Measurements from ENCODE around the gene DSCAM. TPM values are rescaled to one million over a fixed set of nuclear protein-coding genes. Genes with fewer than 3 reads are reported as not detected.

The DSCAM gene
- total RNA-seq, 4 donors from 2014 or later: 0.19 TPM; not detected in 3

DNA sequence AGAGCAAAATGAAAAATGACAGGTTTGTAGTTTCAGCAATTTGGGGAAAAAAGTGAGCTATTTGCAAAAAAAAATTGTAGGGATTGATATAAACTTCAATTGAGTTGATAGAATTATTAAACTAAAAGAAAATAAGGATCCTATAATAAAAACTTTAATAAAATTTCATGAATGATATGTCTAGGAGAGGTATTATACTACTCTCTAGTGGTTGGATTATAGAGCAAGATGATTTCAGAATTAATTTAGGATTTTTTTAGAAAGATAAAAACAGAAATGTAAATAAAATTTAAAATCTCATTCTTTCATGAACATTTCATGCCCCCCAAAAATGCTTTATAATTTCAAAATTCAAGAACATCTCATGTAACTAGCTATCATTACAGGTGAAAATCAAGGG lies 430.4 kb downstream of the DSCAM start:
- Histone ChIP-seq H3K27ac (no peak overlapping the region), H3K9me3 (peaks cover 0 to 1% (median 0%) of the 10 kb centered on the region in 4 donors), H3K27me3 (no peaks in the 10 kb centered on the region), H3K36me3 (no peaks in the 10 kb centered on the region), H3K4me1 (no peaks in the 10 kb centered on the region), H3K4me3 (no peak overlapping the region)
- TF ChIP-seq, protein P1, sequence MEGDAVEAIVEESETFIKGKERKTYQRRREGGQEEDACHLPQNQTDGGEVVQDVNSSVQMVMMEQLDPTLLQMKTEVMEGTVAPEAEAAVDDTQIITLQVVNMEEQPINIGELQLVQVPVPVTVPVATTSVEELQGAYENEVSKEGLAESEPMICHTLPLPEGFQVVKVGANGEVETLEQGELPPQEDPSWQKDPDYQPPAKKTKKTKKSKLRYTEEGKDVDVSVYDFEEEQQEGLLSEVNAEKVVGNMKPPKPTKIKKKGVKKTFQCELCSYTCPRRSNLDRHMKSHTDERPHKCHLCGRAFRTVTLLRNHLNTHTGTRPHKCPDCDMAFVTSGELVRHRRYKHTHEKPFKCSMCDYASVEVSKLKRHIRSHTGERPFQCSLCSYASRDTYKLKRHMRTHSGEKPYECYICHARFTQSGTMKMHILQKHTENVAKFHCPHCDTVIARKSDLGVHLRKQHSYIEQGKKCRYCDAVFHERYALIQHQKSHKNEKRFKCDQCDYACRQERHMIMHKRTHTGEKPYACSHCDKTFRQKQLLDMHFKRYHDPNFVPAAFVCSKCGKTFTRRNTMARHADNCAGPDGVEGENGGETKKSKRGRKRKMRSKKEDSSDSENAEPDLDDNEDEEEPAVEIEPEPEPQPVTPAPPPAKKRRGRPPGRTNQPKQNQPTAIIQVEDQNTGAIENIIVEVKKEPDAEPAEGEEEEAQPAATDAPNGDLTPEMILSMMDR (IDR thresholded peaks at IDR 0.05): no peak
- no peak for TF ChIP-seq POLR2A (IDR thresholded peaks at IDR 0.05)
- no peak for DNase-seq

DNA sequence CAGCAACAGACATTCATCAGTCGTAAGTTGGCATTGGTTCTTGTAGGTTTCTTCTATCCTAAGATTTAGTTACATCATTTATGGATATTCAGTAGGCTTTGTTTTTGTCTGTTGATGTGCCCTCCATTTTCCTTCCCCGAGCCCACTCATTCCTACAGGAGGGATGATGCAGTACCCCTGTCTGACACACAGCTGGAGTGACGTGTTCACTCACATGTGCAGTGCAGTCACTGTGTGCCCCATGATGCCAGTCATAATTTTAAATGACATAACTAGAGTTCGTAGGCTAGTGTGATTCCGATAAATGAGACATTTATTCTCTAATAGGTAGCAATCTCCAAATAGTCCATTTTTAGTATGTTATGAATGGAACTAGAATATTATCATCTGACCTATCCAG lies 438.4 kb downstream of the DSCAM start:
- DNase-seq: no peak
- H3K36me3 ChIP-seq: no peaks in the 10 kb centered on the region
- no peaks in the 10 kb centered on the region for H3K9me3 ChIP-seq
- no peak overlapping the region for H3K27ac ChIP-seq
- H3K4me3 ChIP-seq: no peak overlapping the region
- H3K27me3 ChIP-seq: no peaks in the 10 kb centered on the region
- TF ChIP-seq, protein P1 (IDR thresholded peaks at IDR 0.05): no peak
- H3K4me1 ChIP-seq: no peaks in the 10 kb centered on the region

DNA sequence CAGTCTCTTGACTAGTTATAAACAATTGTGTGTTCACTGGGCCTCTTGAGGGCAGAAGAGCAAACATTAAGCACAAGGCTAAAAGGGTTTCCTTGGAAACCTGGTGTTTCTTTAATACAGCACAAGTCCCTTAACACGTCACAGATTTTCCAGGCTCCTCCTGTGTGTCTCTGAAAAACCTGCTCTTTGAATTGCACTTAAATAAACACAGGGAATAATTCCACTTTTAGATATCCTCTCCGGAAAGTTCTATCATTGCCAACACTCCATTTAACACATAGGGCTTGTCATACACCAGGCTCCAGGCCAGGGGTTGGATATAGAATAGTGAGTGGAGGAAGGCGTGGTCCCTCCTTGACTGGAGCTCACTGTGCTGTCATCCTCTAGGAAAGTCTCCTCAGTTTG lies 442.6 kb downstream of the DSCAM start:
- no peak overlapping the region for H3K4me3 ChIP-seq
- H3K27me3 ChIP-seq: no peaks in the 10 kb centered on the region
- TF ChIP-seq, protein P1 (IDR thresholded peaks at IDR 0.05): no peak
- no peak for TF ChIP-seq POLR2A (IDR thresholded peaks at IDR 0.05)
- H3K4me1 ChIP-seq: no peaks in the 10 kb centered on the region
- H3K27ac ChIP-seq: no peak overlapping the region
- DNase-seq: no peak
- no peaks in the 10 kb centered on the region for H3K36me3 ChIP-seq
- no peaks in the 10 kb centered on the region for H3K9me3 ChIP-seq

DNA sequence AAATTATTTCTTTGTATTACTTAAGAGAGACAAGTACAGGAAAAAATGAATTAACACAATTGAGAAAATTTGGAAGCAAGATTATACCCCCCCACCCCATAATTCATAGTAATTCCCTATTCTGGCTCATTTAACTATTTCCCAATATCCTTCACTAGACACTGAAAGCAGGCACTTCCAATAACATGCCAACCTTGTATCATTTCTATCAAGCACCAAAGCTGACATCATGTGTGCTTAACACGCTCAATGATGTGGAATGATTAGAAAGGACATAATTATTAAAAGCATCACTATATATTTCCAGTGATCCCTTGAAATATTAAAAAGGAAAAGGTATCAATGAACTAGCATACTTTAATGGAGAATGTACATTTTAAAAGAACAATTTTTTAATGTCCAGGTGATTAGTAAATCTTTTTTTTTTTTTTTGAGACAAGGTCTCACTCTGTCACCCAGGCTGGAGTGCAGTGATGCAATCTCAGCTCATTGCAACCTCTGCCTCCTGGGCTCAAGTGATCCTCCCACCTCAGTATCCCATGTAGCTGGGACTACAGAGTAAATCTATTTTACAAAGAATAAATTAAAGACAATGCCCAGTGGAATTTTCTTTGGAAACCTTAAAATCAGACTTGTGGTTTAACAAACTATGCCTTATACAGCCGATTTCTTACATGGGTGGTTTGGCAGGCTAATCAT lies 443.9 kb downstream of the DSCAM start:
- Histone ChIP-seq H3K4me3 (no peak overlapping the region), H3K36me3 (no peaks in the 10 kb centered on the region), H3K4me1 (no peaks in the 10 kb centered on the region), H3K27me3 (no peaks in the 10 kb centered on the region), H3K9me3 (no peaks in the 10 kb centered on the region), H3K27ac (no peak overlapping the region)
- TF ChIP-seq POLR2A (IDR thresholded peaks at IDR 0.05): no peak
- TF ChIP-seq, protein P1 (IDR thresholded peaks at IDR 0.05): no peak
- DNase-seq: no peak

DNA sequence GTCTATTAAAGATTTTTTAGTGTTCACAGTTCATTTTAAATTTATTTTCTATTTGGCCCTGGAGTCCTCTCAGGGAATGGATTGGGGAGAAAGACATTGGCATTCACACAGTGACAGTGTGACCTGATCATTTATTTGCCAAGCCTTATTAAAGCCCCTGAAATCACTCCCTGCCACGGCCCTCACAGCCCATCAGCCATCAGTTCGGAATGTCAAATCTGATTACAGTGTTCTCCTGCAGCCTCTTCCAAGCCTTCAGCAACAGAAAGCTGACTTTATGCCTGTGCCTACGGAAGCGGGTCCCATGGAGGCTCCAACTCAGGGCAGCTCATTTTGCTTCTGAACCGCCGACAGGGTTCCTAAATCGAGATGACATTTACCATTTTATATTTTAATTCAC lies 451.2 kb downstream of the DSCAM start:
- Histone ChIP-seq H3K4me1 (no peaks in the 10 kb centered on the region), H3K4me3 (no peak overlapping the region), H3K27ac (no peak overlapping the region), H3K9me3 (no peaks in the 10 kb centered on the region), H3K27me3 (no peaks in the 10 kb centered on the region), H3K36me3 (no peaks in the 10 kb centered on the region)
- TF ChIP-seq POLR2A (IDR thresholded peaks at IDR 0.05): no peak
- TF ChIP-seq, protein P1 (IDR thresholded peaks at IDR 0.05): no peak
- no peak for DNase-seq

DNA sequence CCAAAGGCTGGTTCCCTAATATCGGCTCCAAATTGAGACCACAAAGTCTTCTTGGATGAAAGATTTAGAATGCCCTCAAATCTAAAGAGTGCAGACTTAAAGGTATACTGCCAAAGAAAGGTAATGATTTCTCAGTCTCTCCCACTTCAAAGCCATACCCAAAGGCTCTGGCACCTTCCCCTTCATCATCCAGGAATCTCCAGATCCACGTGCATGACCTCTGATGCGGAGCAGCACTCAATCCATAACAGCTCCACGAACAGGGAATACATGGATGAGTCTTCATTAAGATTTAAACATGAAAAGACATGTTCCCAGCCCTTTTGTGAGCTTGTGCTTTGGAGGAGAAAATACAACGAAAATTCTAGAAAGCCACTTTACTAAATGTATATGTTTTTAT lies 453.9 kb downstream of the DSCAM start:
- no peak overlapping the region for H3K4me3 ChIP-seq
- H3K36me3 ChIP-seq: no peaks in the 10 kb centered on the region
- no peaks in the 10 kb centered on the region for H3K9me3 ChIP-seq
- H3K27me3 ChIP-seq: no peaks in the 10 kb centered on the region
- no peak overlapping the region for H3K27ac ChIP-seq
- H3K4me1 ChIP-seq: no peaks in the 10 kb centered on the region
- TF ChIP-seq, protein P1 (IDR thresholded peaks at IDR 0.05): no peak
- TF ChIP-seq POLR2A (IDR thresholded peaks at IDR 0.05): no peak
- no peak for DNase-seq

Data from Peyer's patch (tissue), 4 donors.